Pulmonary artery endothelial cell (primary cell): ENCODE data around the gene SKIDA1. TPM values are rescaled to one million over a fixed set of nuclear protein-coding genes. Genes with fewer than 3 reads are reported as not detected.

Experiments used
- DNase-seq: peaks from one replicate; pipeline ENCODE4 v3.0.0-alpha.2; 2011; ENCODE audit warnings: low read depth, low spot score
- total RNA-seq: library from RNA; depleted of rRNA; stranded (reverse); fragments of >200 nt; gene quantifications from 2 replicates; pipeline ENCODE4 v1.2.3, GENCODE V29; 2014

The SKIDA1 gene
- total RNA-seq, 1 donor from 2014 or later = 0.33 TPM

GRCh38 chr10:21529032-21529910, 3.8 kb upstream of the SKIDA1 start:
- DNase-seq = no peak

GRCh38 chr10:21528236-21529031, 3.0 kb upstream of the SKIDA1 start:
- no peak for DNase-seq

- DNase-seq = no peak
Observed at GRCh38 chr10:21527598-21528235, 2.2 kb upstream of the SKIDA1 start.

- DNase-seq = no peak
Observed at GRCh38 chr10:21526860-21527597, 1.5 kb upstream of the SKIDA1 start.

- no peak for DNase-seq
Observed at GRCh38 chr10:21526188-21526859, 842 bp upstream of the SKIDA1 start.

- DNase-seq = no peak
Observed at GRCh38 chr10:21524526-21525366, 736 bp downstream of the SKIDA1 start.

- no peak for DNase-seq
Observed at GRCh38 chr10:21524131-21524525, 1.4 kb downstream of the SKIDA1 start.

- DNase-seq = no peak
Observed at GRCh38 chr10:21523557-21524008, 1.9 kb downstream of the SKIDA1 start.

GRCh38 chr10:21522631-21523406, 2.7 kb downstream of the SKIDA1 start:
- DNase-seq = no peak

- no peak for DNase-seq
Observed at GRCh38 chr10:21521751-21522533, 3.5 kb downstream of the SKIDA1 start.

GRCh38 chr10:21520949-21521348, 4.5 kb downstream of the SKIDA1 start:
- no peak for DNase-seq

GRCh38 chr10:21520509-21520908, 5.0 kb downstream of the SKIDA1 start:
- no peak for DNase-seq

- DNase-seq = no peak
Observed at GRCh38 chr10:21519941-21520436, 5.5 kb downstream of the SKIDA1 start.

- DNase-seq = no peak
Observed at GRCh38 chr10:21519397-21519933, 6.0 kb downstream of the SKIDA1 start.

GRCh38 chr10:21518641-21519396, 6.7 kb downstream of the SKIDA1 start:
- DNase-seq = no peak

- DNase-seq = no peak
Observed at GRCh38 chr10:21518149-21518640, 7.3 kb downstream of the SKIDA1 start.
